Stimulated activated CD4-positive, alpha-beta T cell treated with anti-CD3 and anti-CD28 coated beads, Interleukin-4, amount 100 ng/mL, for 1 hour (primary cell): ENCODE measurements around the gene ACKR4.

Experiments
- DNase-seq: peaks from one replicate; pipeline ENCODE4 v3.0.0-alpha.2; 2020

ACKR4 gene

DNA sequence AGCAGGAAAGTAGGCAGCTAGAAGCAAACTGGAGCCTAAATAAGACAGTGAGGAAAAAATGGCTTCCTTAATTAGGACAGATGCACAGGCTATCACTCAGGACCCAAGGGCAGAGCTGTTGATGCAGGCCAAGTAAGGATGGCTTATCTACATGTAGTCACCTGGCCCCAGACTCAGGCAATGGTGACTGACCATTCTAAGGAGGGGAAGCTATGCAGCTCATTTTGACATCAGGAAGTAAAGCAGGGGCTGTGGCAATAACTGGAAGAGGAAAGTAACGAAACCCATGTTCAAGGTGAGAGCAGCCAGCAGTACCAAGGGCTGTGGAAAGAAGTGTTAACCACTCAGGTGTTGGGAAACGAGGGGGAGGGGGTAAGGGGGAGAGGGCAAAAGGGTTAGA lies 46.3 kb downstream of the ACKR4 start:
- no peak for DNase-seq

DNA sequence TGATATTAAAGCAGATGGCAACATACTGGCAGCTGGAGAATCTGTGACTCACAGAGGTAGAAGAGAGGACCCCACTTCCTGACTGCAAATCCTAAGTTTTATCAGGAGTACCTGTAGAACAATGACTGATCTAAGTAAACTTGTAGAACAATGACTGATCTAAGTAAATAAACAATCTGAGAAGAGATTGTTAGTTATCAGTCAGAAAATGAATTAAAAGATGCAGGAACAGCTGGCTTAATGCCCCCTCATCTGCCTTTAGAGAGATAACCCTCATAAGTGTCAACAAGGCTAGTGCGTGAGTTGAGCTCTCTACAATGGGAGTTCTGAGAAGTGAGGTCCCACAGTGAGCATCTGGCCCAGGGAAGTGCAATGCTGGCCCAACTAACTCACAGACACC lies 48.0 kb downstream of the ACKR4 start:
- DNase-seq: no peak

DNA sequence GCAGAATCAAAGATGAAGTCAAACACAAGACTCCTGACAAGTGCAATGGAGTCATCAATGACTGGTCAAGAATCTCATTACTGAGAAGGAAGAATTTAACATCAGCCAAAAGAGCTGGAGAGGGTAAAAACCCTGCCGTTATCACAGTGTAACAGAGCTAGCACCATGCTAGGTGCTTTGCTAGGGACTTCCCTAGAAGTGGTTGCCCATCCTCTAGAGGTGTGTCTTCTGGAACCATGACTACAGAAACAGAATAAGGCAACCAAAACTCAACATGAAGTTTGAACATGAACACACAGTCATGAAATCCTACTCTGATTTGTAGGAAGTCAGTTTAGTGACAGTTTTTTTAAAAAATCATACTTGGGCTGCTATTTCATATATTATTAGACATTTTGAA lies 53.1 kb downstream of the ACKR4 start:
- no peak for DNase-seq
